GM18858 (cell line): Measurements from ENCODE around the gene TPM3.
"Not testable (repeated sequence)": the region's sequence is repeated elsewhere in the genome, so short reads cannot be mapped to it uniquely, and the experiment has no call there.

Experiments used
- ATAC-seq: cut with Tn5 transposase; IDR thresholded peaks from one replicate; pipeline ENCODE4 v1.9.1; 2021; ENCODE audit not compliant: unreplicated experiment

Gene TPM3

DNA sequence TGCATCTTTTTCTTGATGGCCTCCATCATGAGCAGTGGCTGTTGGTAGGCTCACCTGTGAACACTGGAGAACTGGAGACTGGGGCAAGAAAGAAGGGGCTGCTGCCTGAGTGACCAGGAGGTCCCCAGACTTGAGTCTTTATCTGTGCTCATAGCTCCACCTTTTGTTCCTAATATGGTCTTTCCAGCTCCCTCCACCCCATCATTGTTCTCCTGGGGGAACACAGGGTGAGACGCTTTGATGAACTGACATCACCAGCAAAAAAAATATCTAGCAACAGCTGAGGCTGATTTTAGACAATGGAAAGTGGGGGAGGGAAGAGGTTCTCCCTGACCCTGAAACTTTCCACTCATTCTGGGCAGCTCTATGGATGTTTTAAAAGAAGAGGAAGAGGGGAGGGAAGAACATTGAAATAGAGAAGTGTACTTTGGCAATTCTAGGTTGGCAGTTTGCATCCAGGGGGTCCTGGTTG is at the start of gene TPM3:
TPM3 (minus strand) TSS at position 111 of the 472 bp plus-strand sequence; CDS start at position 29, 82 bp downstream.
- ATAC-seq: no peak

DNA sequence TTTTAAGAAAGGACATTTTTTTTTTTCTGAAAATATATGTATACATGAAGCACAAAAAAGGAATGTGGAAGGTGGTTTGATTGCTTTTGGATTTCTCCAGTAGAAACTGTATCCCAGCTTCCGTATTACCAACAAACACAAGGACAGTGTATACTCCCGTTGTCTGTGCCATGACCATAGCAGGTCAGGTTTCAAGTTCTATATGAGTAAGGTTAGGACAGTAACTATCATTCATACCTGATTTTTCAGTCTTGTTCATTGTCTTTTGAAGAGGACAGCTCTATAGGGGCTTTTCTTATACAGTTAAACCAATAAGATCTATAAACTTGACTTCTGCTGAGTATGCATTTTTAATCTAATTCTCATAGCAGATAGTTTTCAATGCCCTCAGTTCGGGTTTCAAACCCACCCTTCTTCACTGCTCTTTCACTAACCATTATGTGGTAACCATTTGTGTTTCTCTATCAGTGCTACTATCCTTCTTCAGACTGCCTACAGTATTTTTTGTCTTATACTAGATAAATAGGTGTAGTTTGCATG is 48.5 kb upstream of the TPM3 start:
- ATAC-seq: no peak

DNA sequence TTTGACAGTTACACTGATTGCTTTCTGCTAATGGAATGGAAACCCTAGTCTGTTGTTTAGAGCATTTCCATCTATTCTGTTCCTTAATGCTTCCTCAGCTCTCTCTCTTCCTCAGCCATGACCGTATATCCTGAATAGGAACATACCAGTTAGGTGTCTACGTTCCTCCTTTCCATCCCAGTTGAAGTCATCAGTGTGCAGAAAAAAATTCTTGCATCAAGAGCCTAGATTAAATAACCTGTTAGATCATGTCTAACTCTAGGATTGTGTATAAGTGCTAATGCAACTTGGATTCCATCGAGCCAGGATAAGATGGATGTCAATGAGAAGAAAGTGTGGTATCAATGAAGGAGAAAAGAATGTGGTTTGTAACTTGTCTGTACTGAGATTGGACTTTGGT is 47.6 kb upstream of the TPM3 start:
- no peak for ATAC-seq

DNA sequence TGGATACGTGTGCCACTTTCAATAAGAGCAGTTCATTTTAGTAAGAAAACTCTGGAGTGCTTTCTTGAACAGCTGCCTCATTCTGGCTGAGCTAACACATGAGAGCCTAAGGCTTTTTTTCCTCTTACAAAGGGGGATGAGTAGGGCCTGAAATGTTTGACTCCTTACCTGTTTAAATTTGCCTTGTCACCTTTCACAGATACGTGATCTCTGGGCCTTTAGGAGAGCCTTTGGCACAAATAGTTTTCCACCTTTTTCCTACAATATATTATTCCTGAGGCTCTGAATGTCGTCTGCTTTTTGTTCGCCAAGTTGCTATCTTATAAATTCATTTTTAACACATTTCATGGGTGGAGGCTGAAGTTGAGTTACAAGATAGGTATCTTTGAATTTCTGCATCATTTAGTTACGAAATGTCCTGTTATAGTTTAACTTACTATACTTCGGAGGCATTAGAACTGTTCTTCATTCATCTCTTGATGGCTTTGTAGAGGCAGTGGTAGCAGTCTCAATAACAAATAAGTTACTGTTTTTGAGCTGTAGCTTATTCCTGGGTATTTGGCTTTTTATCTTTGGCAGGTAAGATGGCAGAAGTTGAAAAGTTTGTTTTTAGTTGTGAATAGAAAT is 46.1 kb upstream of the TPM3 start:
- ATAC-seq: no peak

DNA sequence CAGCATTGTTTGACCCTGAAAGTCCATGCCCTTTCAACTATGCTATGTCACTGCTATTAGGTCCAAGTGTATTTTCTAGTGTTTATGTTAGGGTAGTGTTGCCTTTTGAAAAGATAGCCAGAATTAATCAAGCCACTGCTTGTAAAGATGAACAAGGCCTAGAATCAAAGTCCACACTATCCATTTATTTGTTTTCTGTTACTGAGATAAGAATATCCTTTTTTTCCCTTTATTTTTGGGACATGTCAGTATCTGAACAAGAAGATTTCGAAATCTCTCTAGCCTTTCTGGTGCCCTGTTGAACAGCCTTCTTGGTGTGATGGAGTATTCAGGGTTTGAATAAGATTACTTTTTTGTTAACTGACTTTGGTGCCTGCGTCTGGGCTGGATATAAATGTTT is 45.5 kb upstream of the TPM3 start:
- ATAC-seq: no peak

DNA sequence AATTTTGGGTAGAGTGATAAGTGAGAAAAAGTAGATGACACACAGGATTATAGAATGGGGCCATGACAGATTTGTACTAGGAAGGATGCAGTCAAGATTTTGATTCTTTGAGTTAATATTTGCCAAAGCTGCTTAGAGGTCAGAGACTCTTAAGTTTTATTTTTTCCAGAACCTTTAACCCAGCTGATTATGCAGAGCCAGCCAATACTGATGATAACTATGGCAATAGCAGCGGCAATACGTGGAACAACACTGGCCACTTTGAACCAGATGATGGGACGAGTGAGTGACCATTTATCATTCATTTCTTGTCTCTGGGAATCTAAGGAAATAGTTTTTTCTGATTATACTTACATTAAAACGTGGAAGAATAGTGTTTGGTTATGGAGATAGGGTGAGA is 45.0 kb upstream of the TPM3 start:
- no peak for ATAC-seq

DNA sequence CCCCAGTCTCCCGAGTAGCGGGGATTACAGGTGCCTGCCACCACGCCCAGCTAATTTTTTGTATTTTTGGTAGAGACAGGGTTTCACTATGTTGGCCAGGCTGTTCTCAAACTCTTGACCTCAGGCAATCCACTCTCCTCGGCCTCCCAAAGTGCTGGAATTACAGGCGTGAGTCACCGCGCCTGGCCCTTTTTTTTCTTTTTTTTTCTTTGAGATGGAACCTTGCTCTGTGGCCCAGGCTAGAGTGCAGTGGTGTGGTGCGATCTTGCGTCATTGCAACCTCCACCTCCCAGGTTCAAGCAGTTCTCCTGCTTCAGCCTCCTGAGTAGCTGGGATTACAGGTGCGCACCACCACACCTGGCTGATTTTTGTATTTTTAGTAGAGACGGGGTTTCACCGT is 41.2 kb upstream of the TPM3 start:
- not testable (repeated sequence) for ATAC-seq

DNA sequence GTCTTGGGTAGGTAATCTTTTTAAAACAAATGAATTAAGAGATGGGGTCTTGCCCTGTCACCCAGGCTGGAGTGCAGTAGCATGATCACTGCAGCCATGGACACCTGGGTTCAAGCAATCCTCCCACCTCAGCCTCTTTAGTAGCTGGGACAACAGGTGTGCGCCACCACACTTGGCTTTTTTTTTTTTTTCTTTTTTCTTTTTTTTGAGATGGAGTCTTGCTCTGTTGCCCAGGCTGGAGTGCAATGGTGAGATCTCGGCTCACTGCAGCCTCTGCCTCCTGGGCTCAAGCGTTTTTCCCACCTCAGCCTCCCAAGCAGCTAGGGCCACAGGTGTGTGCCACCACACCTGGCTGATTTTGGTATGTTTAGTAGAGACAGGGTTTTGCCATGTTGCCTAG is 39.2 kb upstream of the TPM3 start:
- not testable (repeated sequence) for ATAC-seq

DNA sequence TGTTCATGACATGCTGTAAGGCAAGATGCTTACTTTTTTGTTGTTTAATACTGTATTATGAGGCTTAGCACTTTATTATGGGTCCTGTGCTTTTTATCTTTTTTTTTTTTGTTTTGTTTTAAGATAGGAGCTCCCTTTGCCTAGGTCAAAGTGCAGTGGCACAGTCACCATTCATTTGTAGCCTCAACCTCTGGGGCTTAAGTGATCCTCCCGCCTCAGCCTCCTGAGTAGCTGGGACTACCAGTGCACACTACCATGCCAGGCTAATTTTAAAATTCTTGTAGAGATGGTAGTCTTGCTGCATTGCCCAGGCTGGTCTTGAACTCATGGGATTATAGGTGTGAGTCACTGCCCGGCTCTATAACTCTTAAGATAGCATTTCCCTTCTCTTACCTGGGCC is 33.5 kb upstream of the TPM3 start:
- ATAC-seq: no peak

DNA sequence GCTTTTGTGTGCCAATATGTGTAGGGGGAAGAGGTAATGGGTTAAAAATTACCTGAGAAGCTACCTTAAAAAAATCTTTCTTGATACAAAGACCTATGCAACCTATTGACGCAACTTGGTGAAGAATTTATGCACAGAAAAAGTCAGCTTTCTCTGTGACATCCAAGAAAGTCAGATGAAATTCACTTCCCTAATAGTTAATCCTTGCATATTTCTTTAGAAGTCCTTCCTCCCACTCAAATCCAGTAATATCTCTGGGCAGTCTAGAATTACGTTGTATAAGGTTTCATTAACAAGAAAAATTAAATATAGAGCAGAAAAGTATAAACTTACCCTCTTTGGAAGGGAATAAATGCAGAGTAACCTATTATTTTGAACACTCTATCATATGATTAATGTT is 31.7 kb upstream of the TPM3 start:
- ATAC-seq: no peak

DNA sequence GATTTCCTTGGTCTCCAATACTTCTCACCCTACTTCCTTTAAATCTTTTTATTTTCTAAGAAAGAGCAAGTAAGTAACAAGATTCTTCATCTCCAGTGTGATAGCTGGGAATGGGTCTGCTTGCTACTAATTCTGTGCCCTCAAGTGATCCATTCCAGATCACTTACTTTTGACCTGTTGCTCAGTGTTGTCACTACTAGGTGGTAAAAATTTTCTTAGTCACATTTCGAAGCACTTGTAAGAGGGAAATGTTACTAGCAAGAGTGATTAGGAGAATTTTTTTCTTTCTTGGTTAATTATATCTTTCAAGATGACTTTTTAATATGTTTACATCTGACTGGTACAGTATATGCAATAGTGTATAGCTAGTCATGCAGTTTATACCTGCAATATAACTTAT is 31.0 kb upstream of the TPM3 start:
- no peak for ATAC-seq

DNA sequence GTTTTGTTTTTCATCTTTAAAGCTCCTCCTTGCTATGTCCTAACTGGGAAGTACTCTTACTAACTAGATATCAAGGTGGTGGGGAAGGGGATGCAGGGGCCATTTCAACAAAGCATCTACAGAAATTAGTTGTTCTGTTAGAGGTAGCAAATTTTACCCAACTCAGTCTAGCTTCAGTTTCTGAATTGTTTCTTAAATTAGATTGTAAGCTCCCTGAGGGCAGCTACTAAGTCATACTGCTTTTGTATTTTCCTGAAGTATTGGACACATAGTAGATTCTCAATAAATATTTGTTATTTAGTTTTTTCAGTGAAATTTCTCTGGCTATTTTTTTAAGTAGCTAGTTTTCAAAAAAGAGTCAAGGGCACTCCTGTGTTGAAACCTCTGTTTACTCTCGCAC is 30.6 kb upstream of the TPM3 start:
- no peak for ATAC-seq

DNA sequence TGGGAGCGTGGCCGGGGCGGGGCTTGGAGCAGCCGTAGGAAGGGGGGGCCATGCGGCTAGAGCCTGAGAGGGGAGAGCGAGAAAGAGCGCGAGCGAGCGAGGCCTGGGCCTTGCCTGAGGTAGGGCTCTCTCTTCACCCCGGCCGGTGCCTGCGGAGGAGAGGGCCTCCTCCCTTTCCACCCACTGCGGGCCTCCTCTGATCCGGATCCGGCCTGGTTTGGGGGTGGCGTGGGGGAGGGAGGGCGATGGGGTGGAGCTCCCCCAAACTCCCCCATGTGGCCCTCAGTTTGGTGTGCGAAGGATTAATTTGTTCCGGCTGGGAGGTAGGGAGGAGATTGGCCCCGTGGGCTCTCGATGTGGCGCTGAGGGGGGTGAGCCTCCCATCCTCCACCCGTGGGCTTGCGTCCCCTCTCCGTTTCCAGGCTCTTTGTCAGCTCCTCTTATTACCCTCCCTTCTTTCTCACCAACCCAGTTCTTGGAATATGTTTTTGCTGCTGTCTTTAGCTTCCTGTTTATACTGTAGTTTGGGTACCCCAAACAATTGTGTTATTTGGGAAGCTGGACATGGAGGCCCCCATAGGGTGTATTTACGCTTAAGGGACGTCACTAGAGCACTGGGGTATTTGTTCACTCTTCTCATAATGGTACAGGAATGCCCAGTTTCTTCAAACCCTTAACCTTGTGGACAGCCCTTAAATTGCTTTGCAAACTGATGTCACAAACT is 29.5 kb upstream of the TPM3 start:
- ATAC-seq: no peak

DNA sequence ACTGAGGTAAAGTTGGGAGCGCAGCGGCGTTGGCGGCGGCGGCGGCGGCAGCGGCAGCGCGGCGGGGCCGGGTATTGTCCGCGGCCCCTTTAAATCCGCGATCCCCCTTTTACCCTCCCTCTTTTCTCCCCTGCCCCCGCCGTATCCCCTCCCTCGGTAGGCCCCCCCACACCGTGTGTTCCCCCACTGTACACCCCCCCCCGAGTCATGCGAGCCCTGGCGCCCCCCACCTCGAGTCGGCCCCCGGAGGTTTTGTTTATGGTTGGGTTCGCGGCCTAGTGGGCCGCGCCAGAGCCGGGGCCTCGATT is 29.0 kb upstream of the TPM3 start:
- ATAC-seq: no peak

DNA sequence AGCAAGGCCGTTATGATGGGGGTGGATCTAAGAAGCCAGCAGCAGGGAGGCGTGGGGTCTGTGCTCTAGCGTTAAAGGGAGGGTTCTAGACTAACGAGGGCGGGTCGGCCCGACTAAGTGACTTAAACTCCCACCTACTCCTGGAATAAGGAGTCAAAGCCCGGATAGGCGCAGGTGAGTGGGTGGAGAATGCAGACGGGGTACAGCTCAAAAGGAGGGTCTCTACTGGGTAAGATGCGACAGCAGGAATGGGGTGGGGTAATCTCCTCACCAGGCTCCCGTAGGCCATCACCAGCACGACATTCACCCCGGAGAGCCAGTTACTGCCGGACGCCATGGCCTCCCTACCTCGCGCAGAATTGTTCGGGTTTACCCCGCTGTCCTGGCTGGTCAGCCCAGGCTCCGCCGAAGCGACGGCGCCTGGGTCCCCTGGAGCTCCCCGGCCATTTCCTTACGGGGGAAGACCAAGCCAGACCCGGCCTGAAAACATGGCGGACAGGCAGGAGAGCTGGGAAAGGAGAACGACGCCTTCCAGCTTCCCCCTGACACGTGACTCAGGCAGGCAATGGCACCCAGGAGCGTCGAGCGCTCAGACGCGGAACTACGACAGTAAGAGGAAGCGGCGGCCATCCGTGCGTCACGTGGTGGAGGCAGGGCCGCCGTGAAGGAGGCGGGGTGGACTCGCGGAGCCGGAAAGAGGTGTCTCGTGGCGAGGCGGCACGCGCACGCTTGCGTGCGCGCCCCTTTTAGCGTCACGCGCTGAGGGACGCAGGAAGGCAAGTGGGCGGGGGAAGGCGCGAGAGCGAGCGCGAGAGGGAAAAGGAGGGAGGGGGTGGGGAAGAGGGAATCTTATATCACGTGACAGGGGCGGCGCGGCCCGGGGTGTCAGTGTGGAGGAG is 28.4 kb upstream of the TPM3 start, which contains the start of gene UBAP2L:
UBAP2L (plus strand) TSS at position 885 of the 899 bp plus-strand sequence. CDS start 4,169 bp downstream, outside the sequence.
- ATAC-seq: peak; percentile 77

DNA sequence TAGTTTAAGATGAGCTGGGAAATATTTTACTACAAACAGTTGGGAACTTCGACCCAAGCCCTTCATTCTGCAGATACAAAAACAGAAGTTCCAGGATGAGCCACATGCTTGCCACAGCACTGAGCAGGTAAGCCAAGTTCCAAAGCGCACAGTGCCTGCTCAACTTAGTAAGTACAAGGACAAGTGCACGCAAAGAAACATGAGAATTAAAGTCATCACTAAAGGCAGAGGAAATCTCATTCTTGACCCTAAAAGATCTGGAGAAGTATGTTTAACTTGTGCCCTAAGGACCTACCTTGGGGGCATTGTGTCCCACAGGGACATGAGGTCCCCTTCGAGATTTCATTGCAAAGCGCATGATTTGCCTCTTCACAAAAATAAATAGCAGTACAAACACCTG is 27.6 kb upstream of the TPM3 start:
- ATAC-seq: no peak

DNA sequence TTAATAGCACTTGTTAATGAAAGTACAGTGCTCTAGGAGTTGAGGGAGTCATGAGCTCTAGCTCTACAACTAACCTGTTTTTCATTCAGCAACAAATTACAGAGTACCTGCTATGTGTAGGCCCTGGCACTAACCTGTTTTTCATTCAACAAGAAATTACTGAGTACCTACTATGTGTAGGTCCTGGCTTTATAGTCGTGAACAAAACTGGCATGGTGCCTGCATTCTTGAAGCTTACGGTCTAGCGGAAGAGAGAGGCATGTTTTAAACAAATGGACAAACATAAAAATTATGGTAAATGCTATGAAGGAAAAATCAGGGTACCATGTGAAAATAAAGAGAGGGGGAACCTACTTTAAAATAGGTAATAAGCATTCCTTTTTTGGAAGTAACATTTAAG is 26.6 kb upstream of the TPM3 start:
- ATAC-seq: no peak

DNA sequence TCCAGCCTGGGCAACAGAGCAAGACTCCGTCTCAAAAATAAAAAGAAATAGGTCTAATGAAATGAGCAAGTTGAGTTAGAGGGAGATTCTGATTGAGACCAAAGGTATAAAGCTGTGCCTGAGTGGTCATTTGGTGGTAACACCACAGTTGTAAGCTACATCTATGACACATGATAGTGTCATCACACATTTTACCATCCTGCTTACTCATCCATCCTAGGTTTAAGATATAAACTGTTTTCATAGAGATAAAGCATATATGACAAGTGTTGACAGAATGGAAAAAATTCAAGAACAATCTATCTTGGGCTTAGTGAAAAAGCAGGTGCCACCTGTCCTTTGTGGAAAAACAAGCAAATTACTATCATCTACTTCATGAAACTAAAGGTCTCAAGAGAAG is 21.4 kb upstream of the TPM3 start:
- no peak for ATAC-seq

DNA sequence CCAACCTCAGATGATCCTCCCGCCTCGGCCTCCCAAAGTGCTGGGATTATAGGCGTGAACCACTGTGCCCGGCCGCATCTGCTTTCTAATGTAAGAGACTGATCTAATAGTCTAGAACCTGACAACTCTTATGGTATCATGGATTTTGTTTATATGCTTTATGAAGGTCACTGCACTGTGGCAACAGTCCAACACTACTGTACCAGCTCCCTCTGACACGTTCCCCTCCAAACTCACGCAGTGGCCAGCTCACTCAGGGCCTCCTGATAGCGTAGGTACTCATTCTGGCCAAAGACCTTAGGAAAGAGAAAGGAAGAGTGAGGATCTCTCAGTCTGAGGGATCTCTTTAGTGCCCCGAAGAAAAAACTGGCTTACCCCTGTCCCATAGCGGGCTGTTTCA is 20.2 kb upstream of the TPM3 start:
- no peak for ATAC-seq

DNA sequence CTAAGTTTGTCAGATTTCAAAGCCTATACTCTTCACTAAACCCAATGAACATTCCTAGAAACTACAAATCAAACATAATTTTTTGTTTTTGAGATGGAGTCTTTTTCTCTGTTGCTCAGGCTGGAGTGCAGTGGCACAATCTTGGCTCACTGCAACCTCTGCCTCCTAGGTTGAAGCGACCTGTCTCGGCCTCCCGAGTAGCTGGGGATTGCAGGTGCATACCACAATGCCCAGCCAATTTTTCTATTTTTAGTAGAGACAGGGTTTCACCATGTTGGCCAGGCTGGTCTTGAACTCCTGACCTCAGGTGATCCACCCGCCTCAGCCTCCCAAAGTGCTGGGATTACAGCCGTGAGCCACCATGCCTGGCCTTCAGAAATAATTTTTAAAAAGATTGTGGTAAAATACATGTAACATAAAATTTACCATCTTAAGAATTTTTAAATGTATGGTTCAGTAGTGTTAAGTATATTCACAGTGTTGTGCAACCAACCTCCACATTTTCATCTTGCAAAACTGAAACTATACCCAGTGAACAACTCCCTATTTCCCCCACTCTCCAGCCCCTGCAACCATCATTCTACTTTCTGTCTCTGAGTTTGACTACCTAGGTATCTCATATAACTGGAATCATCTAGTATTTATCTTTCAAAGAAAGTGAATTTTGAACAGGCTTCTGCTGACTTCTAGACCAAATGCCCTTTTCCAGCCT is 16.9 kb upstream of the TPM3 start:
- ATAC-seq: no peak

DNA sequence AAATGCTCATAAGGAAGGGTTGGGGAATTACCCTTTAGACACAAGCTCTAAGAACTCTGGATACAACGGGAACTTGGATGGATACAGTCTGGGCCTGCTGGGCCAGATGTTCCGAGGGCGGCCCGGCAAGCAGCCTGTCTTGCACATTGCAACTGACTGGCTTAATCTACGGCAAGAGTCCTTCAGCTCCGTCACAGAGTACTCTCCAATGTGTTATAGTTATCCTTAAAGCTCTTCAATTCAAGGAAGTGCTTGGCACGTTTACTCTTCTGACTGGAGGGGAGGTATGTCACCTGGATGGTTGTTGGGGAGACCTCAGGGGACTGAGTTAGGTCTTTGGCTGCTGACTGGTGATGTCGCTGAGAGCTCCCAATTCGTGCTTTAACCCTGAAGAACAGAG is 15.4 kb upstream of the TPM3 start:
- ATAC-seq: no peak
